Measurements from ENCODE around the gene WDR82. TPM values are rescaled to one million over a fixed set of nuclear protein-coding genes. Genes with fewer than 3 reads are reported as not detected.

WDR82 gene
- total and polyA plus RNA-seq, 9 of the 15 experiments (the other 6 are each of a cell fraction or from before 2014, with no cell fraction given), result 6.4 to 62.9 (median 37.1) TPM

DNA sequence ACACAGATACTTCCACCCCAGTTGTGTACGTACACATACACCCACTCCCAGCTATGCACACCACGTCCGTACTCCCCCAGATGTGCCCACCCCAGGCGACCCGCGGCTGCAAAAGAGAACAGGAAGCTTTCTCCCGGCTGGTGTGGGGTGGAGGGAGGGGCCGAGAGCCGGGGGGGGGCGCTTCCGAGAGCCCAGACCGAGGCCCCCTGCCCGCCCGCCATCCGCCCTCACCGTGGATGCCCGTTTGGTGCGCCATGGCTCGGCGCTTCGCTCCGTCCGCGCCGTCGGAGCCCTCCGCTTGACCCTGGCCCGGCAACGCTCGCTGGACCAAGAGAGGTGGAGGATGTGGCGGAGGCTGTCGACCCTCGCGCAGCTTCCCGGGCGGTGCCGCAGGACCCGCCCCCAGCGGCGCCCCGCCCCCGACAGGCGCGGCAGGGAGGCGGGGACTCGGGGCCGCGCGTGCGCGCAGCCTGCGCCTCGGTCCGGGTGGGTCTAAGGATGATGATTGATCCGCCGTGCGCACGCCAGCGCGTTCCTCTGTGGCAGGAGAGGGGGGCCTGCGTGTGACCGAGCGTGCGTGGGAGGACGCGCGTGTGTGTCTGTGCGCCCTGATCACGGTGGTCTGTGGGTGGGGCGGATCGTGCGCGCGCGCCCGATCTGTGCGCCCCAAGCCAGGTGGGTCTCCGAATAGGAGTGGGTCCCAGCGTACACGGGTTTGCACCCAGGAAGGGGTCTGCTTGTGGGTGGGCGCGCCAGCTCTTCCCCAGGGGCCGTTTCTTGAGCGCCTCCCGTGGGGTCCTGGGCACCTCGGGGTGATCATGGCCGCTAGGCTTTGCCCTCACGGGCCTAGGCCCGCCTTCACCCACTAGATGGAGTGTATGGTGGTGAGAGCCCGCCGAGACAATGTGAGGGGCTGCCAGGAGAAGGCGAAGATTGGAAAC lies 39.4 kb downstream of the WDR82 start, which contains the start of gene TWF2 (continued):
- TF ChIP-seq, protein P1, sequence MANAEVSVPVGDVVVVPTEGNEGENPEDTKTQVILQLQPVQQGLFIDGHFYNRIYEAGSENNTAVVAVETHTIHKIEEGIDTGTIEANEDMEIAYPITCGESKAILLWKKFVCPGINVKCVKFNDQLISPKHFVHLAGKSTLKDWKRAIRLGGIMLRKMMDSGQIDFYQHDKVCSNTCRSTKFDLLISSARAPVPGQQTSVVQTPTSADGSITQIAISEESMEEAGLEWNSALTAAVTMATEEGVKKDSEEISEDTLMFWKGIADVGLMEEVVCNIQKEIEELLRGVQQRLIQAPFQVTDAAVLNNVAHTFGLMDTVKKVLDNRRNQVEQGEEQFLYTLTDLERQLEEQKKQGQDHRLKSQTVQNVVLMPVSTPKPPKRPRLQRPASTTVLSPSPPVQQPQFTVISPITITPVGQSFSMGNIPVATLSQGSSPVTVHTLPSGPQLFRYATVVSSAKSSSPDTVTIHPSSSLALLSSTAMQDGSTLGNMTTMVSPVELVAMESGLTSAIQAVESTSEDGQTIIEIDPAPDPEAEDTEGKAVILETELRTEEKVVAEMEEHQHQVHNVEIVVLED (CRISPR knock-in tag; IDR thresholded peaks at IDR 0.05), result peak; percentile 80
- TF ChIP-seq, protein P2, sequence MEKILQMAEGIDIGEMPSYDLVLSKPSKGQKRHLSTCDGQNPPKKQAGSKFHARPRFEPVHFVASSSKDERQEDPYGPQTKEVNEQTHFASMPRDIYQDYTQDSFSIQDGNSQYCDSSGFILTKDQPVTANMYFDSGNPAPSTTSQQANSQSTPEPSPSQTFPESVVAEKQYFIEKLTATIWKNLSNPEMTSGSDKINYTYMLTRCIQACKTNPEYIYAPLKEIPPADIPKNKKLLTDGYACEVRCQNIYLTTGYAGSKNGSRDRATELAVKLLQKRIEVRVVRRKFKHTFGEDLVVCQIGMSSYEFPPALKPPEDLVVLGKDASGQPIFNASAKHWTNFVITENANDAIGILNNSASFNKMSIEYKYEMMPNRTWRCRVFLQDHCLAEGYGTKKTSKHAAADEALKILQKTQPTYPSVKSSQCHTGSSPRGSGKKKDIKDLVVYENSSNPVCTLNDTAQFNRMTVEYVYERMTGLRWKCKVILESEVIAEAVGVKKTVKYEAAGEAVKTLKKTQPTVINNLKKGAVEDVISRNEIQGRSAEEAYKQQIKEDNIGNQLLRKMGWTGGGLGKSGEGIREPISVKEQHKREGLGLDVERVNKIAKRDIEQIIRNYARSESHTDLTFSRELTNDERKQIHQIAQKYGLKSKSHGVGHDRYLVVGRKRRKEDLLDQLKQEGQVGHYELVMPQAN (IDR thresholded peaks at IDR 0.05; ENCODE audit: borderline replicate concordance), result peak; percentile 16; the same call in 1 of the 2 replicates
- TF ChIP-seq, protein P3, sequence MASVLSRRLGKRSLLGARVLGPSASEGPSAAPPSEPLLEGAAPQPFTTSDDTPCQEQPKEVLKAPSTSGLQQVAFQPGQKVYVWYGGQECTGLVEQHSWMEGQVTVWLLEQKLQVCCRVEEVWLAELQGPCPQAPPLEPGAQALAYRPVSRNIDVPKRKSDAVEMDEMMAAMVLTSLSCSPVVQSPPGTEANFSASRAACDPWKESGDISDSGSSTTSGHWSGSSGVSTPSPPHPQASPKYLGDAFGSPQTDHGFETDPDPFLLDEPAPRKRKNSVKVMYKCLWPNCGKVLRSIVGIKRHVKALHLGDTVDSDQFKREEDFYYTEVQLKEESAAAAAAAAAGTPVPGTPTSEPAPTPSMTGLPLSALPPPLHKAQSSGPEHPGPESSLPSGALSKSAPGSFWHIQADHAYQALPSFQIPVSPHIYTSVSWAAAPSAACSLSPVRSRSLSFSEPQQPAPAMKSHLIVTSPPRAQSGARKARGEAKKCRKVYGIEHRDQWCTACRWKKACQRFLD (CRISPR knock-in tag; IDR thresholded peaks at IDR 0.05), result no peak
- no peak for TF ChIP-seq JUNB (CRISPR knock-in tag; conservative IDR thresholded peaks at IDR 0.05)
- TF ChIP-seq PKNOX1 (IDR thresholded peaks at IDR 0.05), result peak; percentile 62
- TF ChIP-seq PURB (CRISPR knock-in tag; IDR thresholded peaks at IDR 0.05; ENCODE audit: low read depth), result no peak
- peak; percentile 92 to 93 for TF ChIP-seq NRF1 (conservative IDR thresholded peaks at IDR 0.05 in 1 of 2, IDR thresholded peaks at IDR 0.05 in 1 of 2)
- no peak for TF ChIP-seq TCF7L2 (IDR thresholded peaks at IDR 0.05; ENCODE audit: low read depth, low read length)
- no peak for TF ChIP-seq SRSF9 (IDR thresholded peaks at IDR 0.05; ENCODE audit: borderline replicate concordance, low read depth, low read length)
- no peak for TF ChIP-seq ZNF561 (CRISPR knock-in tag; conservative IDR thresholded peaks at IDR 0.05)
- TF ChIP-seq SMAD1 (IDR thresholded peaks at IDR 0.05; ENCODE audit: low read depth, low read length, partially characterized antibody), result peak; percentile 14
- TF ChIP-seq SLC30A9 (CRISPR knock-in tag; IDR thresholded peaks at IDR 0.05), result no peak
- no peak for TF ChIP-seq ZNF584 (CRISPR knock-in tag; IDR thresholded peaks at IDR 0.05; ENCODE audit: low read depth)
- TF ChIP-seq HCFC1 (IDR thresholded peaks at IDR 0.05; ENCODE audit: low read depth, low read length), result no peak
- no peak for TF ChIP-seq ZBTB34 (CRISPR knock-in tag; IDR thresholded peaks at IDR 0.05)
- no peak for TF ChIP-seq RNF219 (CRISPR knock-in tag; IDR thresholded peaks at IDR 0.05)
- no peak for TF ChIP-seq KLF10 (CRISPR knock-in tag; IDR thresholded peaks at IDR 0.05)
